Erythroblast (primary cell): Measurements from ENCODE around the gene ST3GAL3.
A peak's percentile ranks its signal among the peaks of the same experiment; 100 is the strongest.

ENCODE experiments used
- GATA1 ChIP-seq: IDR thresholded peaks from 2 replicates; pipeline ENCODE4 v1.6.1; 2011; ENCODE audit warnings: low read depth, mild to moderate bottlenecking, control low read depth, low read length, moderate library complexity
- POLR2A ChIP-seq: IDR thresholded peaks from 2 replicates; pipeline ENCODE4 v1.6.1; 2011; ENCODE audit warnings: mild to moderate bottlenecking, low read length

DNA sequence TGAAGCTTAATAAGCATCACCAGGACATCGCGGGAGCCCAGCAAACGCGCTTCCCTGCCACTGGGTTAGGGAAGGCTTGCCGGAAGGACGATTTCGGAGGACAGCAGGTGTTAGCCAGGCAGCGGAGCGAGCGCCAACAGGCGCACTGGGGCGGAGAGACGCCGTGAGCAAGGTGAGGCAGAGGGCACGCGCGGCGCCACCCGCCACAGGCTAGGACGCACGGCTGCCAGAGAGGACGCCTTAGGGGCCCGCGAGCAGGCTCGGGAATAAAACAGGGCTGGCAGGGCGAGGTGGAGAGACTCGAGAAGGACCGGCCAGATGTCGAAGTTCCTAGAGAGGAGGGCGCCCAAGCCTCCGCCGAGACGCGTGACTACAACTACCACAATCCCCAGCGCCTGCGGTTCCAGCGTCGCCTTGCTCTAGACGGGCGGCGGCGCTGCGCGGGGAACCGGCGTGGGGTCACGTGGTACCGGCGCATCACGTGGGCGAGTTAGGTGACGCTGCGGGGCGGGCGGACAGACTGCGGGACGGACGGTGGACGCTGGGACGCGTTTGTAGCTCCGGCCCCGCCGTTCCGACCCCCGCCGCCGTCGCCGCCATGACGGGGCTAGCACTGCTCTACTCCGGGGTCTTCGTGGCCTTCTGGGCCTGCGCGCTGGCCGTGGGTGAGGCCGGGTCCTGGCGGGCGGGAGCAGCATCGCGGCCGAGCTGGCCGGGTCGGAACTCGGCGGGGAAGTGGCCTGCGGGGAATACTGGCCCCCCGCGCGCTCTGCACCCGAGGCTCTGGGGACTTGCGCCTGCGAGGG lies 267.3 kb downstream of the ST3GAL3 start, which contains the start of gene ATP6V0B:
- TF ChIP-seq POLR2A (peak; percentile 92), GATA1 (no peak)
